ENCODE results near the gene OSCAR.

OSCAR gene

GRCh38 chr19:54128441-54128725 is 27.8 kb upstream of the OSCAR start:
- no peak for TF ChIP-seq CTCF (IDR thresholded peaks at IDR 0.05; ENCODE audit: low read depth, low read length, missing control alignments)
- H3K27ac ChIP-seq, result no peak overlapping the region
- H3K4me3 ChIP-seq (ENCODE audit: low read depth, low read length), result no peak overlapping the region
- DNase-seq, result no peak
- in situ Hi-C loops (cut with HindIII; ENCODE audit: low pct_ligation_motif_present, low sequenced_read_pairs), result no loop called here
- H3K36me3 ChIP-seq (replicated peaks), result peaks cover 42% of the 10 kb centered on the region
- no peaks in the 10 kb centered on the region for H3K27me3 ChIP-seq (replicated peaks)

GRCh38 chr19:54127688-54128440 is 27.3 kb upstream of the OSCAR start:
- Histone ChIP-seq H3K4me3 (ENCODE audit: low read depth, low read length) (no peak overlapping the region), H3K27me3 (replicated peaks) (no peaks in the 10 kb centered on the region), H3K27ac (no peak overlapping the region), H3K36me3 (replicated peaks) (peaks cover 47% of the 10 kb centered on the region)
- DNase-seq, result no peak
- in situ Hi-C loops (cut with HindIII; ENCODE audit: low pct_ligation_motif_present, low sequenced_read_pairs), result no loop called here
- no peak for TF ChIP-seq CTCF (IDR thresholded peaks at IDR 0.05; ENCODE audit: low read depth, low read length, missing control alignments)

- Histone ChIP-seq H3K27me3 (replicated peaks) (no peaks in the 10 kb centered on the region), H3K27ac (no peak overlapping the region), H3K4me3 (ENCODE audit: low read depth, low read length) (no peak overlapping the region), H3K36me3 (replicated peaks) (peaks cover 53% of the 10 kb centered on the region)
- no peak for TF ChIP-seq CTCF (IDR thresholded peaks at IDR 0.05; ENCODE audit: low read depth, low read length, missing control alignments)
- DNase-seq, result no peak
- in situ Hi-C loops (cut with HindIII; ENCODE audit: low pct_ligation_motif_present, low sequenced_read_pairs), result no loop called here
Observed at GRCh38 chr19:54125713-54126112, 25.1 kb upstream of the OSCAR start.

GRCh38 chr19:54124393-54124792 is 23.8 kb upstream of the OSCAR start:
- in situ Hi-C loops (cut with HindIII; ENCODE audit: low pct_ligation_motif_present, low sequenced_read_pairs), result no loop called here
- Histone ChIP-seq H3K27ac (no peak overlapping the region), H3K27me3 (replicated peaks) (no peaks in the 10 kb centered on the region), H3K36me3 (replicated peaks) (peaks cover 63% of the 10 kb centered on the region), H3K4me3 (ENCODE audit: low read depth, low read length) (no peak overlapping the region)
- no peak for TF ChIP-seq CTCF (IDR thresholded peaks at IDR 0.05; ENCODE audit: low read depth, low read length, missing control alignments)
- DNase-seq, result no peak

- no peak for TF ChIP-seq CTCF (IDR thresholded peaks at IDR 0.05; ENCODE audit: low read depth, low read length, missing control alignments)
- H3K36me3 ChIP-seq (replicated peaks), result peaks cover 63% of the 10 kb centered on the region
- no peak overlapping the region for H3K4me3 ChIP-seq (ENCODE audit: low read depth, low read length)
Observed at GRCh38 chr19:54123682-54124081, 23.1 kb upstream of the OSCAR start.

GRCh38 chr19:54121259-54121658 is 20.7 kb upstream of the OSCAR start:
- in situ Hi-C loops (cut with HindIII; ENCODE audit: low pct_ligation_motif_present, low sequenced_read_pairs), result no loop called here

More at GRCh38 chr19:54123682-54124081, 23.1 kb upstream of the OSCAR start:
- in situ Hi-C loops (cut with HindIII; ENCODE audit: low pct_ligation_motif_present, low sequenced_read_pairs), result no loop called here
- DNase-seq, result no peak
- Histone ChIP-seq H3K27ac (no peak overlapping the region), H3K27me3 (replicated peaks) (no peaks in the 10 kb centered on the region)

More at GRCh38 chr19:54121259-54121658, 20.7 kb upstream of the OSCAR start:
- no peaks in the 10 kb centered on the region for H3K27me3 ChIP-seq (replicated peaks)
- no peak overlapping the region for H3K4me3 ChIP-seq (ENCODE audit: low read depth, low read length)
- no peak overlapping the region for H3K27ac ChIP-seq
- no peak for DNase-seq
- H3K36me3 ChIP-seq (replicated peaks), result peaks cover 56% of the 10 kb centered on the region
- no peak for TF ChIP-seq CTCF (IDR thresholded peaks at IDR 0.05; ENCODE audit: low read depth, low read length, missing control alignments)

Measured in brain microvascular endothelial cell (primary cell).